HEK293 (cell line): ENCODE measurements around the gene OPALIN.

ENCODE experiments used
- CTCF ChIA-PET: fragments of 350-600 bp; formaldehyde crosslinking; extraction: SDS; loops from one replicate; lab custom pipeline; 2021; ENCODE audit warnings: antibody characterized with exemption; lab: Yijun Ruan, JAX
- POLR2A ChIA-PET: fragments of 300-600 bp; formaldehyde crosslinking; extraction: SDS; loops from one replicate; lab custom pipeline; 2020; ENCODE audit warnings: antibody characterized with exemption, inconsistent platforms; lab: Yijun Ruan, JAX
- H3K27ac ChIP-seq: fragments of 200-500 bp; sonication (Bioruptor generic); 2 replicates; pipeline ENCODE4 v1.5.1; 2014; ENCODE audit warnings: low read depth, low read length, control low read depth, inconsistent platforms; ENCODE audit errors: extremely low read depth
- H3K36me3 ChIP-seq, 2 experiments: fragments of 200-500 bp in 1 of 2; sonication (Bioruptor generic) in 1 of 2; 1 replicate in 1 of 2; 2 replicates in 1 of 2; pipeline ENCODE4 v1.5.1; 2014 to 2017; ENCODE audit warnings: inconsistent platforms in 2 of 2, low read length in 2 of 2; ENCODE audit not compliant: control insufficient read depth in 2 of 2, insufficient read depth in 1 of 2
- H3K4me1 ChIP-seq: fragments of 200-500 bp; sonication (Bioruptor generic); 2 replicates; pipeline ENCODE4 v1.5.1; 2014; ENCODE audit warnings: mild to moderate bottlenecking, low read length, inconsistent platforms; ENCODE audit not compliant: control insufficient read depth, insufficient read depth
- H3K4me3 ChIP-seq: 2 replicates; pipeline ENCODE4 v1.5.1; 2011; ENCODE audit warnings: low read depth, mild to moderate bottlenecking, control low read depth, low read length, moderate library complexity
- H3K9me3 ChIP-seq: fragments of 200-500 bp; sonication (Bioruptor generic); 2 replicates; pipeline ENCODE4 v1.5.1; 2014; ENCODE audit warnings: low read depth, low read length, inconsistent platforms; ENCODE audit not compliant: control insufficient read depth, insufficient read depth
- AEBP2 ChIP-seq: fragments of 450-650 bp; formaldehyde crosslinking; IDR thresholded peaks from 2 replicates; pipeline ENCODE4 v1.5.1; 2016; ENCODE audit warnings: missing biosample characterization, missing genetic modification characterization, borderline replicate concordance
- BCL11B ChIP-seq: fragments of 450-650 bp; formaldehyde crosslinking; IDR thresholded peaks from 2 replicates; pipeline ENCODE4 v1.5.1; 2016; ENCODE audit warnings: low read depth, missing biosample characterization, missing genetic modification characterization
- GLIS2 ChIP-seq: fragments of 450-650 bp; formaldehyde crosslinking; IDR thresholded peaks from 2 replicates; pipeline ENCODE4 v1.5.1; 2016; ENCODE audit warnings: missing biosample characterization, missing genetic modification characterization
- PRDM2 ChIP-seq: fragments of 450-650 bp; formaldehyde crosslinking; IDR thresholded peaks from 2 replicates; pipeline ENCODE4 v1.5.1; 2016; ENCODE audit warnings: missing biosample characterization, missing genetic modification characterization, borderline replicate concordance
- PRDM6 ChIP-seq: fragments of 450-650 bp; formaldehyde crosslinking; IDR thresholded peaks from 2 replicates; pipeline ENCODE4 v1.5.1; 2017; ENCODE audit warnings: missing biosample characterization, missing genetic modification characterization
- SCRT1 ChIP-seq: fragments of 450-650 bp; formaldehyde crosslinking; IDR thresholded peaks from 2 replicates; pipeline ENCODE4 v1.5.1; 2016; ENCODE audit warnings: missing biosample characterization, missing genetic modification characterization, borderline replicate concordance
- SCRT2 ChIP-seq: fragments of 450-650 bp; formaldehyde crosslinking; IDR thresholded peaks from 2 replicates; pipeline ENCODE4 v1.5.1; 2016; ENCODE audit warnings: missing biosample characterization, missing genetic modification characterization
- ZBTB6 ChIP-seq: fragments of 450-650 bp; formaldehyde crosslinking; IDR thresholded peaks from 2 replicates; pipeline ENCODE4 v1.5.1; 2017; ENCODE audit warnings: missing biosample characterization, missing genetic modification characterization
- ZFHX2 ChIP-seq: fragments of 450-650 bp; formaldehyde crosslinking; conservative IDR thresholded peaks from 2 replicates; pipeline ENCODE4 v1.5.1; 2016; ENCODE audit warnings: missing biosample characterization, missing genetic modification characterization
- ZNF114 ChIP-seq: fragments of 450-650 bp; formaldehyde crosslinking; IDR thresholded peaks from 2 replicates; pipeline ENCODE4 v1.5.0; 2017; ENCODE audit warnings: missing biosample characterization, missing genetic modification characterization
- ZNF169 ChIP-seq: fragments of 450-650 bp; formaldehyde crosslinking; IDR thresholded peaks from 2 replicates; pipeline ENCODE4 v1.5.1; 2016; ENCODE audit warnings: missing biosample characterization, missing genetic modification characterization
- ZNF175 ChIP-seq: fragments of 450-650 bp; formaldehyde crosslinking; IDR thresholded peaks from 2 replicates; pipeline ENCODE4 v1.5.1; 2016; ENCODE audit warnings: missing biosample characterization, missing genetic modification characterization
- ZNF202 ChIP-seq: fragments of 450-650 bp; formaldehyde crosslinking; IDR thresholded peaks from 2 replicates; pipeline ENCODE4 v1.5.1; 2016; ENCODE audit warnings: missing biosample characterization, missing genetic modification characterization, borderline replicate concordance
- ZNF26 ChIP-seq: fragments of 450-650 bp; formaldehyde crosslinking; IDR thresholded peaks from 2 replicates; pipeline ENCODE4 v1.5.1; 2016; ENCODE audit warnings: missing biosample characterization, missing genetic modification characterization
- ZNF302 ChIP-seq: fragments of 450-650 bp; formaldehyde crosslinking; IDR thresholded peaks from 2 replicates; pipeline ENCODE4 v1.5.1; 2016; ENCODE audit warnings: missing biosample characterization, missing genetic modification characterization, low read depth
- ZNF362 ChIP-seq: fragments of 450-650 bp; formaldehyde crosslinking; IDR thresholded peaks from 2 replicates; pipeline ENCODE4 v1.5.1; 2016; ENCODE audit warnings: missing biosample characterization, missing genetic modification characterization

OPALIN gene

GRCh38 chr10:96378741-96379140 lies 19.9 kb upstream of the OPALIN start:
- Histone ChIP-seq H3K36me3 (no peaks in the 10 kb centered on the region), H3K9me3 (no peaks in the 10 kb centered on the region), H3K4me3 (no peak overlapping the region), H3K27ac (no peak overlapping the region), H3K4me1 (no peaks in the 10 kb centered on the region)
- ChIA-PET POLR2A (no interaction called here), CTCF (interaction anchor here (0.6 to 3.6 kb wide), 8 partner anchors 8 to 150 kb away, joined by 3 to 22 read pairs (median 4); no protein-coding TSS in a partner anchor)
- TF ChIP-seq ZNF302: no peak
- TF ChIP-seq ZNF26 (tag by site-specific recombination): no peak
- TF ChIP-seq ZNF362: no peak
- TF ChIP-seq ZNF169 (tag by site-specific recombination): no peak
- TF ChIP-seq ZFHX2 (tag by site-specific recombination): no peak
- TF ChIP-seq ZNF114: no peak
- TF ChIP-seq ZNF202 (tag by site-specific recombination): no peak
- TF ChIP-seq ZNF175 (tag by site-specific recombination): no peak
- TF ChIP-seq PRDM6: no peak
- TF ChIP-seq PRDM2 (tag by site-specific recombination): no peak
- no peak for TF ChIP-seq BCL11B
- no peak for TF ChIP-seq SCRT1
- no peak for TF ChIP-seq AEBP2 (tag by site-specific recombination)
- no peak for TF ChIP-seq ZBTB6
- no peak for TF ChIP-seq GLIS2 (tag by site-specific recombination)
- no peak for TF ChIP-seq SCRT2 (tag by site-specific recombination)
